HepG2 (cell line): ENCODE data around the gene SSBP4. TPM values are rescaled to one million over a fixed set of nuclear protein-coding genes. Genes with fewer than 3 reads are reported as not detected.

Experiments used
- AKAP8 ChIP-seq: sonication (generic); formaldehyde crosslinking; IDR thresholded peaks from 2 replicates; pipeline ENCODE4 v1.5.1; 2020; ENCODE audit warnings: mild to moderate bottlenecking, missing genetic modification reagents
- ARID2 ChIP-seq: sonication (generic); formaldehyde crosslinking; IDR thresholded peaks from 2 replicates; pipeline ENCODE4 v1.8.1; 2022; ENCODE audit warnings: mild to moderate bottlenecking, missing genetic modification reagents, borderline replicate concordance
- FOXP4 ChIP-seq: sonication (generic); formaldehyde crosslinking; IDR thresholded peaks from 2 replicates; pipeline ENCODE4 v1.4.0; 2020; ENCODE audit warnings: missing genetic modification reagents
- PHB2 ChIP-seq: fragments of 450-650 bp; IDR thresholded peaks from 2 replicates; pipeline ENCODE4 v1.6.1; 2018; ENCODE audit not compliant: partially characterized antibody
- POLR2A ChIP-seq, 2 experiments: IDR thresholded peaks; 2 replicates each; pipeline ENCODE4 v1.6.1; 2011; ENCODE audit warnings: low read depth in 2 of 2, low read length in 2 of 2, mild to moderate bottlenecking in 1 of 2, moderate library complexity in 1 of 2; ENCODE audit not compliant: insufficient read depth in 1 of 2
- RBM22 ChIP-seq: fragments of 200-400 bp; formaldehyde crosslinking; optimal IDR thresholded peaks from 2 replicates; pipeline ENCODE3; 2017; ENCODE audit warnings: mild to moderate bottlenecking, low read length, moderate library complexity
- RELA ChIP-seq: sonication (generic); formaldehyde crosslinking; IDR thresholded peaks from 2 replicates; pipeline ENCODE4 v1.4.0; 2020; ENCODE audit warnings: missing genetic modification reagents
- SAP130 ChIP-seq: IDR thresholded peaks from 2 replicates; pipeline ENCODE4 v1.6.1; 2016; ENCODE audit warnings: low read depth
- SNAPC4 ChIP-seq: sonication (generic); formaldehyde crosslinking; IDR thresholded peaks from 2 replicates; pipeline ENCODE4 v1.4.0; 2020; ENCODE audit warnings: mild to moderate bottlenecking, missing genetic modification reagents
- THAP8 ChIP-seq: sonication (generic); formaldehyde crosslinking; IDR thresholded peaks from 2 replicates; pipeline ENCODE4 v1.5.1; 2020; ENCODE audit warnings: missing genetic modification reagents, mild to moderate bottlenecking, borderline replicate concordance
- TMF1 ChIP-seq: sonication (generic); formaldehyde crosslinking; IDR thresholded peaks from 2 replicates; pipeline ENCODE4 v1.8.1; 2022; ENCODE audit warnings: low read depth, missing genetic modification reagents
- ZBTB10 ChIP-seq: sonication (generic); formaldehyde crosslinking; IDR thresholded peaks from 2 replicates; pipeline ENCODE4 v1.4.0; 2020; ENCODE audit warnings: missing genetic modification reagents, borderline replicate concordance
- ZNF687 ChIP-seq: sonication (generic); formaldehyde crosslinking; IDR thresholded peaks from 2 replicates; pipeline ENCODE4 v1.5.1; 2020; ENCODE audit warnings: mild to moderate bottlenecking, missing genetic modification reagents, moderate library complexity
- polyA plus RNA-seq, 8 experiments: library from polyadenylated mRNA; depleted of rRNA in 3 of 8; stranded (reverse) in 7 of 8; unstranded in 1 of 8; fragments of >200 nt; fragmentation: Illumina TruSeq in 4 of 8; extraction: Trizol in 4 of 8; gene quantifications; 2 replicates each; pipeline versions ENCODE4 v1.2.1 to v1.2.3, GENCODE V29; 2011 to 2016; ENCODE audit warnings: low read depth in 4 of 8, missing spikeins in 1 of 8, mixed read lengths in 1 of 8; ENCODE audit not compliant: insufficient read depth in 1 of 8
- total RNA-seq, 5 experiments: library from RNA; depleted of rRNA; stranded (reverse); fragments of >200 nt; fragmentation: Illumina TruSeq; extraction: Trizol; gene quantifications; 2 replicates each; pipeline ENCODE4 v1.2.3, GENCODE V29; 2016; ENCODE audit warnings: low read depth in 1 of 5

Gene SSBP4
- total and polyA plus RNA-seq, 2 of the 13 experiments (the other 11 are each of a cell fraction or from before 2014, with no cell fraction given): 20.8 to 39.5 TPM

GRCh38 chr19:18386543-18387271 is 32.5 kb upstream of the SSBP4 start (continued):
- TF ChIP-seq RELA (CRISPR knock-in tag) (no peak), POLR2A (IDR thresholded peaks at IDR 0.05; ENCODE audit: insufficient read depth in 1 of 2, low read depth in 2 of 2, low read length in 2 of 2) (peak in 1 of 2 experiments; percentile 64; a peak in 3 of 4 replicates), RBM22 (peak; percentile 36), SNAPC4 (CRISPR knock-in tag) (peak; percentile 54; the same call in 1 of the 2 replicates), AKAP8 (CRISPR knock-in tag) (peak; percentile 47; the same call in 1 of the 2 replicates), ARID2 (CRISPR knock-in tag) (peak; percentile 30; the same call in 1 of the 2 replicates), FOXP4 (CRISPR knock-in tag) (no peak), THAP8 (CRISPR knock-in tag) (peak; percentile 67; the same call in 1 of the 2 replicates), ZBTB10 (CRISPR knock-in tag) (no peak), SAP130 (CRISPR knock-in tag) (no peak; the same call in 1 of the 2 replicates), TMF1 (CRISPR knock-in tag) (peak; percentile 65; the same call in 1 of the 2 replicates), ZNF687 (0 out of 2 replicates have a peak, but pooled peaks have one; percentile 29), PHB2 (no peak)
